GM21786 (cell line): ENCODE data around the gene GALNT9.
"Not testable (repeated sequence)": the region's sequence is repeated elsewhere in the genome, so short reads cannot be mapped to it uniquely, and the experiment has no call there.

Source experiments
- ATAC-seq: cut with Tn5 transposase; IDR thresholded peaks from one replicate; pipeline ENCODE4 v1.9.1; 2021; ENCODE audit not compliant: unreplicated experiment

GALNT9 gene

GRCh38 chr12:132202929-132203721, 126.3 kb downstream of the GALNT9 start:
- no peak for ATAC-seq

- no peak for ATAC-seq
Measured at GRCh38 chr12:132201391-132202120, 127.8 kb downstream of the GALNT9 start.

GRCh38 chr12:132200800-132201199, 128.6 kb downstream of the GALNT9 start:
- no peak for ATAC-seq

GRCh38 chr12:132199526-132200319, 129.7 kb downstream of the GALNT9 start:
- no peak for ATAC-seq

- ATAC-seq = no peak
Measured at GRCh38 chr12:132199101-132199500, 130.3 kb downstream of the GALNT9 start.

GRCh38 chr12:132197581-132198354, 131.6 kb downstream of the GALNT9 start:
- ATAC-seq = no peak

- ATAC-seq = no peak
Measured at GRCh38 chr12:132196873-132197390, 132.5 kb downstream of the GALNT9 start.

- ATAC-seq = no peak
Measured at GRCh38 chr12:132196038-132196872, 133.1 kb downstream of the GALNT9 start.

GRCh38 chr12:132195242-132195641, 134.1 kb downstream of the GALNT9 start:
- ATAC-seq = not testable (repeated sequence)

GRCh38 chr12:132194556-132194955, 134.8 kb downstream of the GALNT9 start:
- ATAC-seq = no peak

- no peak for ATAC-seq
Measured at GRCh38 chr12:132194056-132194455, 135.3 kb downstream of the GALNT9 start.

GRCh38 chr12:132191715-132192553, 137.5 kb downstream of the GALNT9 start:
- no peak for ATAC-seq

- ATAC-seq = no peak
Measured at GRCh38 chr12:132190834-132191500, 138.4 kb downstream of the GALNT9 start.

GRCh38 chr12:132190012-132190755, 139.2 kb downstream of the GALNT9 start:
- ATAC-seq = peak; percentile 19

- ATAC-seq = peak; percentile 94
Measured at GRCh38 chr12:132189378-132190011, 139.9 kb downstream of the GALNT9 start.

GRCh38 chr12:132188916-132189325, 140.5 kb downstream of the GALNT9 start:
- no peak for ATAC-seq

GRCh38 chr12:132188451-132188901, 140.9 kb downstream of the GALNT9 start:
- no peak for ATAC-seq
